A204.1 (cell line): ENCODE results near the gene LPXN.

Experiments used
- FAIRE-seq: peaks from 2 replicates; lab custom pipeline; 2012; peaks lifted over from hg19 to GRCh38; lab: Jason Lieb, UNC

The LPXN gene

DNA sequence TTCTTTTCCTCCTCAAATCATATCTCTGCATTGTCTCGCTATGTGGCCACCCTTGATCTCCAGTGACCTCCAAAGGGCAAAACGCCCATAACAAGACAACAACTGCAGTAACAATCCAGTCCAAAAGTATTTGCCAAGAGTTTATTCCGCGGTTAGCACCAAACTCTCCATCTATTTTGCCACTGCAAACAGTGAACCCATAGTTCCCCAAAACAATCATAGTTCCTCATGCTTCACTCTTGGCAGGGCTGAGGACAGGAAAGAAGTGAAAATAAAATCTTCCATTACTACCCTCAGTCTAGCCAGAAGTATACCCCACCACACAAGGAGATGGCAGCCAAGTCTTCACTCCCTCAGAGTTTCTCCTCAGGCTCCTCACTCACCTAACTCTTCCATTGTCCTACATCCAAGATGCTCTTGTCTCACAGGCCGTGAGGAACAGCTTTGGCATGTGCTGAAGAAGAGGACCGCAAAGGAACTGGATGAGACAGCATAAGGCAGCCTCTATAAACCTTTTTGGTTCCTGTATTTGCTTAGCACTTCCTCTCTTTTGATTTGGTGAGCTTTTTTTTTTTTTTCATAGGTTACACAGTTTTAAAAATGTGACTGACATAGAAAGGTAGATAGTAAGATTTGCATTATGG, at the start of gene LPXN:
Gene LPXN, minus strand, starts transcription at position 480 of the 644 bp plus-strand sequence. Its CDS starts 84 bp downstream, at position 396.
- no peak for FAIRE-seq

DNA sequence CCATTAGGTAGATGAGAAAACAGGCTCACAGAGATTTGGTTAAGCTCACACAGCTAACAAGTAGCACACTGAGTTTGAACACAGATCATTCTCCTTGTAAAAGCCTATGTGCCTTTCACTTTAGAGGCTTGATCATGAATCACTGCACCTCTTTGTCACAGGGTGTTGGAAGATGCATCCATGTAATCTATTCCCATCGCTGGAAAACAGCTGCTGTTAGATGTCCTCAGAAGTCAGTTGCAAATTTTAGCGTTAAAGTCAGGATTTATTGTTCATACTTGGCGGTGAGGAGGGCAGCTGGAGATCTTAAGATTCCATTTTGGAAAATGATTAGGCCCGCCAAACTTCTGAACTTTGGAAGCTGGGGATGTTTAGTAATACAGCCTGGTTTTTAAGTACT, 49.4 kb upstream of the LPXN start:
- no peak for FAIRE-seq

DNA sequence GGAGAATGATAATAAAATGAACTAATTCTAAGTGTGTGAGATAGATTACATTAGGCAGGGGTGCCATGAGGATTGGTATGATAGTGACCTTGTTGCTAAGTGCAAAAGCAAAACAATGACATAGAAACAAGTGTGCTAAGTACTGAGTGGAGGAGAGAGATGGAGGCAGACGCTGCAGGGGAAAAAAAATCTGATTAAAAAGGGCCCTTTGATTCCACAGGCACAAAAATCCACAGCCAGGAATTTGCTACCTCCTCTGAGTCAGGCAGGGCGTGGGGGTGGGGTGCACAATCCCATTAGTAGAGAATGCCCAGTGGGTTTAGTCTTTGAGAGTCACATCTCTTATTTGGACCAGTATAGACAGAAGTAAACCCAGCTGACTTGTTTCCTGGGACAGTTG, 46.7 kb upstream of the LPXN start, which contains the start of gene CNTF:
Gene CNTF, plus strand, starts transcription at position 322 of the 400 bp plus-strand sequence. CDS start 88 bp downstream, outside the sequence.
- no peak for FAIRE-seq

DNA sequence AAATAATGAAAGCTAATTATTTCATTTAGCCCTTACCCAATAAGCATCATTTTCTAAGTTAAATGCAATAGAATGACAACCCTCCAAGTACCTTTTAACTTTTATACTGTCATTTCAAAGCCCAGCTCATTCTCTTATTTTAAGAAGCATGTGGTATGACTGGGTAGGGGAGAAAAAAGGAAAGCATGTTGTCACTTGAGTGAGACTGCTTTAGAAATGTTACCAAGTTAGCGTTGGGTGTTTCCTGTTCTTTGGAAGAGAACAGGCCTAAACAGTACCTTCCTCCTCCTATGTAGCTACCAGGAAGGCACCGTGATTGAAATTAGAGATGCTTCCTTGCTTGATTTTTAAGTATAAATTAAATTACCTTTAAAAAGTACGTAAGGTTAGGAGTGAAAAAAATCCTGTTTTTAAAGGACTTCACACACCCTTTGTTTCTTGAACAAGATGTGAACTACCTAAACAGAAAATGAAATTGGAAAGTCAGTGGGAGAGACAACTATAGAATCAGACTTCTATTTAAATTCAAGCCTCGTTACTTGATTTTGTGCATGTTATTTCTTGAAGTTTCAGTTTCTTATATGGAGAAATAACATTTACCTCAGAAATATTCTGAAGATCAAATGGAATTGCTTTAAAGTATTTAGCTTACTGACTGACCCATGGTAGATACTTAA, 46.1 kb upstream of the LPXN start:
- FAIRE-seq = no peak

DNA sequence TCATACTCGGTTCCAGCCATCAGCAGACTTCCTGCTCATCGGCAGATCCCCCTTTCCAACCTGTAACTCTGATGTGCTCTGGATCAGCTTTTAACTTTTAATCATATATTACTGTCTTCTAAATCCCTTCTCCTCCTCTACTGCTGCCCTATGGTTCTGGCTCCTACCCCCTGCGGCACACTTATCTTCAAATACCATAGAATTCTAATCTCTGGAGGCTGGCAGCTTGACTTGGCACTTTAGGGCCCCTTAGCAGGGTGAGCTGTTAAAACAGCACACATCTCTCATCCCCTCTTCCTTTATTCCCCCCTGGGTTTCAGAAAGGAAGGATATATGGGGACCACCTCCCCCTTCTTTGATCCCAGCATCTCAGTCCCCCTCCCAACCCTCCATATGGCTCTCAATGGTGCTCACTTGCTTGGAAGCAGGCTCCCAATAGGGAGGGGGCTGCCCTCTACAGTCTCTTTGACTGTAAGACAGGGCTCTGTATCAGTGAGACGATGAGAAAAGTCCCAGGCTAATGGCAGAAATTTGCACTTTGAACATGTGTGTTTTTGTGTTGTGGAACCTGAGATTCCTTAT, 42.4 kb upstream of the LPXN start:
- FAIRE-seq = no peak

DNA sequence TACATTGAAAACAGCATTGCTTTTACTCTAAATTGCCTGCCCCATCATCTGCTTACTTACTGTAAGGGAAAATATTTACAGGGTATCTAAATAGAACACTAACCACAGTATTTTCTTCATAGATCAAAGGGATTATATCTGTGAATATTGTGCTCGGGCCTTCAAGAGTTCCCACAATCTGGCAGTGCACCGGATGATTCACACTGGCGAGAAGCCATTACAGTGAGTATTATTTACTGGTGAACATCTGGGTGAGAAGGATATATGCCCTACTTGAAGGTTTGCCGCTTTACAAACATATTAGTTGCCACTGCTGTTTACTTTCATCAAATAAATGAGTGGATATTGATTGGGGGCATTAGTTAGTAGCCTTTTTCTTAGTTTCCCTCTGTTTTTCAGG, 40.9 kb upstream of the LPXN start:
- FAIRE-seq = no peak

DNA sequence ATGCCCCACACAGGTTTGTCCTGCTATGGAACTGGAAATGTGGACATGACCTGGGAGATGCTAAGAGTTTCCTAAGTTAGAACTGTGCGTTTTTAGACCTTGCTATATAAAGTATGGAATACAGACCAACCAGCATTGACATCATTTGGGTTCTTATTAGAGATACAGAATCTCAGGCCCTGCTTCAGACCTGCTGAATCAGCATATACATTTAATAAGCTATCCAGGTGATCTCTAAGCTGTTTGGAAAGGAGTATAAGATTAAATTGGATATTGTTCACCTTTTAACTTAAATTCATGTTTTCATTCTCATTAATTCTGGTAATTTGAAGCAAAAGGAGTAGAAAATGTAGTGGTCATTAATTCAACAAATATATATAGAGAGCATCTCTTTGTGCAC, 39.9 kb upstream of the LPXN start:
- FAIRE-seq = no peak

DNA sequence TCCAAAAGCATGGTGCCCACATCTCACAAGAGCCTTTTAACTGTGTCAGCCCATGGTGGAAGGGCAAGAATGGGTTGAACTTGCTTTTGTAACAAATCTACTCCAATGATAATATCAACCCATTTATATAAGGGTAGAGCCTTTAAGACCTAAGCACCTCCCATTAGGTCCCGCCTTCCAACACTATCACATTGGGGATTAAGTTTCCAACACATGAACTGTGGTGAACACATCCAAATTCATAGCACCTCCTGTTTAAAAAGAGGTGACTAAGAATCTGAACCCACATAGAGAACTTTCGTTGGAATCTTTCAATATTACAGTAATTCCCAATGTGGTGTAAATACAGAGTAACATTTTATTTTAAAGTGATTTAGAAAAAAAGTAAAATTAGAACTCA, 37.6 kb upstream of the LPXN start:
- FAIRE-seq = no peak

DNA sequence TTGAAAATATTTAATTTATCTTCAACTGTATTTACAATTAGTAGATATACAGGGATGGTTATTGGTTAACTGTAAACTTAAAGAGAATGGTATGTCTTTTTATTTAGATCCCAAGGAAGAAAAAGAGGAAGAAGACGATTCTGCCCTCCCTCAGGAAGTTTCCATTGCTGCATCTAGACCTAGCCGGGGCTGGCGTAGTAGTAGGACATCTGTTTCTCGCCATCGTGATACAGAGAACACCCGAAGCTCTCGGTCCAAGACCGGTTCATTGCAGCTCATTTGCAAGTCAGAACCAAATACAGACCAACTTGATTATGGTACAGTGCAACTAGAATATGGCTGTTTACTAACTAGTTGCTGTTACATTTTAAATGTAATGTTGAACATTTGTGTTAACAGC, 34.1 kb upstream of the LPXN start:
- no peak for FAIRE-seq

DNA sequence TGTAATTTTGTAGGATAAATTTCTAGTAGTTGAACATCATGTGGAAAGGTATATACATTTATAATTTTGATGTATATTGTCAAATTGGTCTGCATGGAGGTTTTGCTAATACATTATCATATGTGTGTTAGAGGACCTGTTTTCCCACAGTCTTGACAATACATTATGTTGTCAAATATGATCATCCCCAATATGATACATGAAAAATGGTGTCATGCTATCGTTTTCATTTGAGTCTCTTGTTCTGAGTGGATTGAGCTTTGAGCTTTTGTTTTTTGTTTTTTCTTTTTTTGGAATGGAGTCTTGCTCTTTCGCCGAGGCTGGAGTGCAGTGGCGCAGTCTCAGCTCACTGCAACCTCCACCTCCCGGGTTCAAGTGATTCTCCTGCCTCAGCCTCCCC, 32.7 kb upstream of the LPXN start:
- no peak for FAIRE-seq

DNA sequence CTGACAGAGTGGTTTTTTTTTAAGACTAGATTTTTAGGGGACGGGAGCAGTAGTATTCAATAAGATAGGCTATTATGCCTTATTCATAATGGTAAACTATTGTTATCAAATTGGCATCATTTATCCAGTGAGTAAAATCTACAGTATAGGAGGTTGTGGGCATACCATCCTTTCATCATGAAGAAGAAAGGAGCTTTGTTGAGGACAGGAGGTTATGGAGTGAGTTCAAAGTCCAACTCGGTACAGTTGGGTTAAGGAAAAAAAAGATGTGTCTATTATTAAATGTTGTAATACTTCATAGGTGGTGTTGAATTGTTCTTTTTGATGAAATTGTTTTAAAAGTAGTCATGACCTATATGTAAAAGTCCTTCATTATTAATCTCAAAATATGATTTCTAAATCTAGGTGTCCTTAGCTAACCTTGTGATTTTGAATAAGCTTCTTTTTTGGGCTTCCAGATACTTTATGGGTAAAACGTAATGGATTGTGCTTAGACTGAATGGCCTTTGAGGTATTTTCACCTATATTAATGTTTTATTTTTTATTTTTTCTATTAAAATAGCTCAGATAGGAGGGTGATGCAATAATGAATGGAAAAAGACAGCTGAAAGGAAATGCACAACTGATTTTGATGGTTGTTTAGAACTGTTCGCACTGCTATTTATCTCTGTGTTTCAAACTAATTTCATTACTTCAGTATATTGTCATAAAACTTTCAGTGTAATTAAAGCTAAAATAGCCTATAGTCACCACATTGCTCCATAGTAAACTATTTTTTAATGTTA, 31.5 kb upstream of the LPXN start:
- FAIRE-seq = no peak

DNA sequence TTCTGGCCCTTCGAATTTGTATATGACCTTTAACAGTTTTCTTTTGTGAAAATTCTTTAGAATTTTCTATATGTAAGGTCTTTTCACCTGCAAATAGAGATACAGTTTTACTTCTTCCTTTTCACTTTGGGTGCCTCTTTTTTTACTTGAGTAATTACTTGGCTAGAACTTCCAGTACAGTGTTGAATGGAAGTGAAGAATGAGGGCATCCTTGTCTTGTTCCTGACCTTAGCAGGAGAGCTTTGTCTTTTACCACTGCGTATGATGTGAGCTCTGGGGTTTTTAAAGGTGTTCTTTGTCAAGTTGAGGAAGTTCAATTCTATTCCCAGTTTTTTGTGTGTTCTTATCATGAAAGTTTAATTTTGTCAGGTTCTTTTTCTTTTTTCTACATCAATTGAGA, 24.9 kb upstream of the LPXN start:
- no peak for FAIRE-seq

DNA sequence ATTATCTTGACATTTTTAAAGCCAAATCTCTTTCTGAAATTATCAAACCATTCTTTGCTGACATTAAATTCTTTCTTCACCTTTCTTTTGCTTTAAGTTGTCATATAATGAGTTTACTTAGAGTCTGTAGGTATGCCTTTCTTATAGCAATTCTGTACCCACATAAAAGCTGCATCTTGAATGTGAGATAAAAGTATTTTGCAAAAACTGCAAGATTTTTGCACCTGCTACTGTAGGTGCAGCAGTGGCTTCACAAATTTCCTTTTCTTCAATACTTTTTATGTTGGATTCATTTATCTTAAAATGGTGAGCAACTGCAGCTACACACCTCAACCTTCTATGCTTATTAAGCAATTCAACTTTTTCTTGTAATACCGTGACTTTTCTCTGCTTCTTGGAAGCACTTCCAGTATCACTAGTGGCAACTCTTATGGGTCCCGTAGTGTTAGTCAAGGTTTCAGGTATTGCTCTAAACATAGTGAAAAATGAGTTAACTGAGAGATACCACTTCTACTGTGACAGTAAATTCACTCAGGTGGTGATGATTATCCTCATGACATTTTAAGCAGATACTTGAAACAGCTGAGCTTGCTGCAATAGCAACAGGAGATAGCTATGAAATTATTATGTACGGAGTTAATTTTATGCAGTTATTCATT, 22.0 kb upstream of the LPXN start:
- no peak for FAIRE-seq

DNA sequence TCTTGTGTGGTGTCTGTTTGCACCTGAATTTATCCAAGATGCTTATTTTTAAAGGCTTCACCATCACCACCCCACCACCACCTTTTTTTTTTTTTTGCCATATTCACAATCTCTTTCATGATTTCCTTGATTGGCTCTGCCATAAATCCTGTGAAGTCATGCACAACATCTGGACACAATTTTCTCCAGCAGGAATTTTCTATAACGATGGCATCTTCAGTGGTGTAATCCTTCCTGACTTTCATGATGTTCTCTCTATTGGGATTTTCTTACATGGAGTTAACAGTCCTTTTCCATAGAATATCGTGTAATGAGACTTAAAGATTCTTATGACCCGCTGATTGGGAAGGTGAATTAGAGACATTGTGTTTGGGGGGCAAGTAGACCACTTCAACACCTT, 21.0 kb upstream of the LPXN start:
- no peak for FAIRE-seq

DNA sequence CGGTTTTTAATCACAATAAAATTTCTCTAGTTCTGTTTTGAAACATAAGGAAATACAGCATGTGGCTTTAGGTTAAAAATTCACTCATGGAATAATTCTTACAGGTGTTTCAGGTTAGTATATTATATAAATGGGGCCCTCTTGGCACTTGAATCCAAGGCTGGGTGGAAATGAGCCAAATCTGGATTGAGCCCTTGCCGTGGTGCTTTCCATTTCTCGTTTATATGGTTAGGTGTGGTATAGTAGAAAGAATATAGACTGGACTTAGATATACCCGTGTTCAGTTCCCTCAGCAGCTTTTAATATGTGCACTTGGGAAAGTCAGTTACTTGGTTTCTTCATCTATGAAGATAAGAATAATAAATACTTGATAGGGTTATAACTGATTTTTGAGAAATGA, 19.2 kb upstream of the LPXN start:
- FAIRE-seq = no peak

DNA sequence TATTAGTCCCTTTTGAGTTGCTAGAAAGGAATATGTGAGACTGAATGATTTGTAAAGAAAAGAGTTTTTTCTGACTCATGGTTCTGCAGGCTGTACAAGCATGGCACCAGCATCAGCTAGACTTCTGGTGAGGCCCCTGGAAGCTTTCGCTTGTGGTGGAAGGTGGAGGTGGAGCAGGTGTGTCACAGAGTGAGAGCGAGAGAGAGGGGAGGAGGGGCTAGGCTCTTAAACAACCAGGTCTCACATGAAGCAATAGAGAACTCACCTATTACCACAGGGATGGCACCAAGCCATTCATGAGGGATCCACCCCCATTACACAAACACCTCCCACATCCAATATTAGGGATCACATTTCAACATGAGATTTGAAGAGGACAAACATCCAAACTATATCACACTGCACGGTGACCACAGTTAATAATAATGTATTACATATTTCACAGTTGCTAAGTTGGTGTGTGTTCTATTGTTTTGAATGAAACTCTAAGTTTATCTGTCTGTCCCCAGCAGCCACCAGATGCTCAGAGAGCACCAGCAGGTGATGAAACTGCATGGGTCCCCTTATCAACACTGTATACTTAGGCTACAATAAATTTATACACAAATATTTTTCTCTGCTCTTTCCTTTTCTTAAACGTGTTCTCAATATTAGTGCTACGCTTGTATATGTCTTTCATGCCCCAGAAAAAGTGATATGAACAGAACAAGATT, 17.3 kb upstream of the LPXN start:
- no peak for FAIRE-seq

DNA sequence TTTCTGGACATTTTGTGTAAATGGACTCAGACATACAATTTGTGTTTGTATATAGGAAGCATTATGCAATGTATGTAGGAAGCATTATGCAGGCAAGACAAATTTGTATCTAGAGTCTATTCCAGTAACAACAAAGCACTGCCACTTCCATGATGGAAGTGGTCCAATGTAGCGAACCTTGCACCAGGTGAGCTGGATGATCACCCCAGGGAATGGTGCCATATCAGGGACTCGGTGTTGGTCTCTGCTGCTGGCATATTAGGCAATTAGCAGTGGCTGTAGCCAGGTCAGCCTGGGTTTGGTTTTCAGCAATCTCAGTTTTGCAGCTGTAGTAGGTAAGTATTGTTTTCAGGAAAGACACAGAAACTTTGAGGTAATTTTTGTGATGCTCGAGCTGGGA, 16.0 kb upstream of the LPXN start:
- FAIRE-seq = no peak

DNA sequence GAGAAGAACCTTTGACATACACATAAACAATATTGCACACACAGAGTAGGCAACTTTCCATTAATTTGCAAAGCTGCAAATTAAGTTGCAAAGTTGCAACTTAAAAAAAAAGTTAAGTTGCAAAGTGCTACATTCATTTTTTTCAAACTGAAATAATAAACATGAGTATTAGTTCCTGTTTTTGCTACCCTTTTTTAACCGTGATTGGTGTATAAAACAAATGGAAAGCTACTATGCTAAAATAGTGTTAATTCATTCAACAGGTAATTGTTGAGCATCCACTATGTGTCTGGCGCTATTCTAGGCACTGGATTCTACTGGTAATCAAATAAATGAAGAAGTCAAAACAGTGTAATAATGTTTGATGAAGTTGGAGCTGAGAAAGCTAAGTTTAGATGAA, 11.3 kb upstream of the LPXN start:
- FAIRE-seq = no peak

DNA sequence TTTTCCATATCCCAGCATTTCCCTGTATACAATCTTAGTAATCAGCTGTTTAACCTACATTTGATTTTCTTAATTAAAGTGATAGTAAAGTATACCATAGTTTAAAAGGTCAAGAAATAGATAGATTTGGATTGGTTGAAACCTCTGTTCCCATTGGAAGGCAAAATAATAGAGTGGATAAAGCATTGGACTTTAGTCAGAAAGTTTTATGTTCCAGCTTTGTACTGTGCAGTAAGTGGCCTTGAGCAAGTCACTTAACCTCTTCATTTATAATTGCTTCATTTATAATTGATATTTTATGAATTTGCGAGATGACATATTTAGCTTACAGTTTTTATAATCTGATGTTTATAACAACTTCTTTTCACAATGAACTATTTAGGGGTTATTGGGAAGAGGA, 6.8 kb upstream of the LPXN start:
- no peak for FAIRE-seq

DNA sequence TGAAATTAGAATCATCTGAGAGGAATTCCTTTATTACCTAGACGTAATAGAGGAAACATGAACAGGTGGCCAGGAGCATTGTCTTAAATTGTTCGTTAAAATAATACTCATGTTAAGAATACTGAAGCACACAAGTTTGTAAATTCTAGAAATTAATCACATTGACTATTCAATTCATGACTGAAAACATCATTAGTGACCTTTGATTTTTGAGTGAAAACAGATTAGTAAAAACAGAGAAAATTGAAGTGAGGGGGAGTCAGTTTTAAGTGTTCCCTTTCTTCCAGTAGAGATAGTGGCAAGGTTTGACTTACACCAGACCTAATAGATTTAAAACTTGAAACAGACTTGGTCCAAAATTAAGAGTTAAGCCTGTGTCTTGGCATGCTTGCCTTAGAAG, 4.7 kb upstream of the LPXN start:
- no peak for FAIRE-seq

DNA sequence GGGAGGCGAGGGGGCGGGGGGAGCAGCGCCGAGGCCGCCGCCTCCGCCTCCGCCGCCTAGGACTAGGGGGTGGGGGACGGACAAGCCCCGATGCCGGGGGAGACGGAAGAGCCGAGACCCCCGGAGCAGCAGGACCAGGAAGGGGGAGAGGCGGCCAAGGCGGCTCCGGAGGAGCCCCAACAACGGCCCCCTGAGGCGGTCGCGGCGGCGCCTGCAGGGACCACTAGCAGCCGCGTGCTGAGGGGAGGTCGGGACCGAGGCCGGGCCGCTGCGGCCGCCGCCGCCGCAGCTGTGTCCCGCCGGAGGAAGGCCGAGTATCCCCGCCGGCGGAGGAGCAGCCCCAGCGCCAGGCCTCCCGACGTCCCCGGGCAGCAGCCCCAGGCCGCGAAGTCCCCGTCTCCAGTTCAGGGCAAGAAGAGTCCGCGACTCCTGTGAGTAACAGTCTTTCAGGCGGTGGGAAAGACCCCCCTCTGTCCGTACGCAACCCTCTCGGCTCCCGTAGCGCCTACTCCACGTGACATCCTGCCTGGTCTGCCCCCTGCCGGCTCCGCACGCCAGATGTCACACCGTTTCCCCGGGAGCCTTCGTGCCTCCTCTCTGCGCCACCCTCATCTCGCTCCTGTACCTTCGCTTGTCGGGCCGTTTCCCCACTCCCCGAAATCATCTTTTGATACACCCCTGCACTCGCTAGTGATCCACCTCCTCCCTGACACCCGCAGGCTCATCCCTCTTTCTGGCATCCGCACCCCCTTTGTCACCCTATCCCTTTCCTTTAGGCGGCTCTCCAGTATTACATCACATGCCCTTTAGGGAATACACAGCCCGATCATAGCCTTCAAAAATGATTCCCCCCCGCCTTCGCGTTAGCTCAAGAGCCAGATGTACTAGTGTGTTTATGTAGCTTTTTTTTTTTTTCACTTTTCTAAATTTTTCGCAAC, 3.8 kb upstream of the LPXN start:
- no peak for FAIRE-seq
